HepG2 (cell line): ENCODE measurements around the gene ARIH2. TPM values are rescaled to one million over a fixed set of nuclear protein-coding genes. Genes with fewer than 3 reads are reported as not detected.

Experiments used
- ATAC-seq: fragments of 200-7000 bp; cut with Tn5 transposase; 3 replicates; pipeline ENCODE4 v1.9.1; 2020; ENCODE audit warnings: mild to moderate bottlenecking, moderate library complexity
- BruUV-seq: library from RNA; stranded (reverse); fragments of 400-500 nt; replicated peaks from 2 replicates; lab custom pipeline; 2021; lab: Mats Ljungman, UMichigan
- CTCF ChIA-PET: fragments of 300-600 bp; formaldehyde crosslinking; extraction: SDS; loops from one replicate; lab custom pipeline; 2021; ENCODE audit warnings: low total read pairs, inconsistent platforms, low intra/inter-chr PET ratio; lab: Yijun Ruan, JAX
- POLR2A ChIA-PET: fragments of 350-600 bp; sonication (Branson Sonifier 250); formaldehyde crosslinking; loops from one replicate; lab custom pipeline; 2020; ENCODE audit warnings: antibody characterized with exemption, inconsistent platforms; lab: Yijun Ruan, JAX
- DNase-seq: peaks from one replicate; pipeline ENCODE4 v3.0.0-alpha.2; 2015; ENCODE audit warnings: low spot score
- FAIRE-seq: peaks from 3 replicates; lab custom pipeline; 2011; peaks lifted over from hg19 to GRCh38; lab: Jason Lieb, UNC
- H2AFZ ChIP-seq: one replicate; pipeline ENCODE4 v1.6.1; 2011; ENCODE audit warnings: low read length, inconsistent platforms
- H3K27ac ChIP-seq: fragments of 300-600 bp; 3 replicates; pipeline ENCODE4 v1.8.0; 2011; ENCODE audit warnings: mixed run types, mild to moderate bottlenecking, mixed read lengths, low read length, inconsistent platforms; ENCODE audit not compliant: insufficient read depth; ENCODE audit errors: extremely low read length
- H3K27me3 ChIP-seq, 2 experiments: fragments of 200-600 bp in 1 of 2; 2 replicates in 1 of 2; 3 replicates in 1 of 2; pipeline versions ENCODE4 v1.6.0 to v1.8.0; 2011; ENCODE audit warnings: low read length in 2 of 2, mild to moderate bottlenecking in 2 of 2, moderate library complexity in 2 of 2, inconsistent platforms in 1 of 2; ENCODE audit not compliant: insufficient read depth in 2 of 2, control insufficient read depth in 1 of 2
- H3K36me3 ChIP-seq, 2 experiments: fragments of 200-600 bp in 1 of 2; replicated peaks in 1 of 2; 2 replicates in 1 of 2; 3 replicates in 1 of 2; pipeline versions ENCODE4 v1.5.1 to v1.8.0; 2011; ENCODE audit warnings: low read length in 2 of 2, inconsistent platforms in 1 of 2; ENCODE audit not compliant: insufficient read depth in 2 of 2, control insufficient read depth in 1 of 2
- H3K4me1 ChIP-seq: 2 replicates; pipeline ENCODE4 v1.5.1; 2012; ENCODE audit warnings: low read length, inconsistent platforms; ENCODE audit not compliant: insufficient read depth
- H3K4me2 ChIP-seq: 2 replicates; pipeline ENCODE4 v1.6.0; 2011; ENCODE audit warnings: low read depth, low read length, inconsistent platforms
- H3K4me3 ChIP-seq, 3 experiments: fragments of 200-600 bp in 1 of 3; sonication (generic), shearing (Covaris generic) in 1 of 3; replicated peaks in 1 of 3; 2 replicates each; pipeline ENCODE4 v1.5.1; 2011 to 2016; ENCODE audit warnings: low read length in 3 of 3, inconsistent platforms in 2 of 3, low read depth in 2 of 3, mild to moderate bottlenecking in 2 of 3, control low read depth in 1 of 3, mixed read lengths in 1 of 3; ENCODE audit not compliant: insufficient read depth in 1 of 3
- H3K79me2 ChIP-seq: one replicate; pipeline ENCODE4 v1.6.1; 2011; ENCODE audit warnings: low read length, inconsistent platforms; ENCODE audit not compliant: insufficient read depth
- H3K9ac ChIP-seq: 2 replicates; pipeline ENCODE4 v1.6.0; 2011; ENCODE audit warnings: mild to moderate bottlenecking, low read depth, low read length, inconsistent platforms; ENCODE audit not compliant: insufficient read depth
- H3K9me3 ChIP-seq: 2 replicates; pipeline ENCODE4 v1.5.1; 2012; ENCODE audit warnings: mild to moderate bottlenecking, low read length
- H4K20me1 ChIP-seq: 2 replicates; pipeline ENCODE4 v1.6.0; 2011; ENCODE audit warnings: inconsistent platforms, mild to moderate bottlenecking, low read length, moderate library complexity; ENCODE audit not compliant: insufficient read depth
- FOXK2 ChIP-seq: fragments of 450-650 bp; IDR thresholded peaks from 2 replicates; pipeline ENCODE4 v1.6.1; 2016
- GMEB1 ChIP-seq: sonication (generic); formaldehyde crosslinking; IDR thresholded peaks from 2 replicates; pipeline ENCODE4 v1.5.1; 2020; ENCODE audit warnings: missing genetic modification reagents, mild to moderate bottlenecking, borderline replicate concordance
- KAT8 ChIP-seq: IDR thresholded peaks from 2 replicates; pipeline ENCODE4 v1.6.1; 2016; ENCODE audit warnings: missing genetic modification reagents, missing compliant biosample characterization
- NFAT5 ChIP-seq: sonication (generic); formaldehyde crosslinking; IDR thresholded peaks from 2 replicates; pipeline ENCODE4 v1.4.0; 2020; ENCODE audit warnings: missing genetic modification reagents
- PHF5A ChIP-seq: IDR thresholded peaks from one replicate; pipeline ENCODE4 v1.6.1; 2018; ENCODE audit warnings: low read depth, missing genetic modification reagents; ENCODE audit not compliant: unreplicated experiment
- TEAD3 ChIP-seq: optimal IDR thresholded peaks from 2 replicates; pipeline ENCODE3; 2016; ENCODE audit warnings: borderline replicate concordance
- ZFX ChIP-seq: sonication (generic); formaldehyde crosslinking; IDR thresholded peaks from 2 replicates; pipeline ENCODE4 v1.4.0; 2020; ENCODE audit warnings: mild to moderate bottlenecking, low read depth, missing genetic modification reagents, moderate library complexity
- ZKSCAN5 ChIP-seq: sonication (generic); formaldehyde crosslinking; IDR thresholded peaks from 2 replicates; pipeline ENCODE4 v1.5.1; 2020; ENCODE audit warnings: mild to moderate bottlenecking, missing genetic modification reagents
- ZNF331 ChIP-seq: sonication (generic); formaldehyde crosslinking; IDR thresholded peaks from 2 replicates; pipeline ENCODE4 v1.4.0; 2020; ENCODE audit warnings: missing genetic modification reagents
- ZNF44 ChIP-seq: sonication (generic); formaldehyde crosslinking; IDR thresholded peaks from 2 replicates; pipeline ENCODE4 v1.5.1; 2020; ENCODE audit warnings: mild to moderate bottlenecking, missing genetic modification reagents
- ZNF652 ChIP-seq: IDR thresholded peaks from 2 replicates; pipeline ENCODE4 v1.6.1; 2016; ENCODE audit warnings: low read depth, borderline replicate concordance
- WGBS: methylation state at CpG from one replicate; pipeline ENCODE4 v1.1.6; 2017; ENCODE audit warnings: low lambda C conversion rate; 5-methylcytosine and 5-hydroxymethylcytosine counted together
- in situ Hi-C: cut with HindIII; loops from 2 replicates; pipeline ENCODE4 v1.10.0; 2017; ENCODE audit warnings: low pct_unique_long_range_greater_than_20kb; ENCODE audit not compliant: extremely low pct_ligation_motif_present
- intact Hi-C: fragments of 100-400 bp; cut with micrococcal nuclease; formaldehyde crosslinking; loops from one replicate; pipeline ENCODE4 v1.10.0; 2022; ENCODE audit not compliant: unreplicated experiment
- polyA plus RNA-seq, 8 experiments: library from polyadenylated mRNA; depleted of rRNA in 3 of 8; stranded (reverse) in 7 of 8; unstranded in 1 of 8; fragments of >200 nt; fragmentation: Illumina TruSeq in 4 of 8; extraction: Trizol in 4 of 8; gene quantifications; 2 replicates each; pipeline versions ENCODE4 v1.2.1 to v1.2.3, GENCODE V29; 2011 to 2016; ENCODE audit warnings: low read depth in 4 of 8, missing spikeins in 1 of 8, mixed read lengths in 1 of 8; ENCODE audit not compliant: insufficient read depth in 1 of 8
- total RNA-seq, 5 experiments: library from RNA; depleted of rRNA; stranded (reverse); fragments of >200 nt; fragmentation: Illumina TruSeq; extraction: Trizol; gene quantifications; 2 replicates each; pipeline ENCODE4 v1.2.3, GENCODE V29; 2016; ENCODE audit warnings: low read depth in 1 of 5

The ARIH2 gene
- total and polyA plus RNA-seq, 2 of the 13 experiments (the other 11 are each of a cell fraction or from before 2014, with no cell fraction given) = 64.8 to 83.3 TPM

- H4K20me1 ChIP-seq = no peaks in the 10 kb centered on the region
- no TSS peak for BruUV-seq
- in situ Hi-C loops = no loop called here
- FAIRE-seq (no peak), ATAC-seq (no peak), DNase-seq (no peak)
- TF ChIP-seq ZNF44 (no peak), ZFX (CRISPR knock-in tag) (no peak), FOXK2 (no peak), KAT8 (CRISPR knock-in tag) (no peak), PHF5A (CRISPR knock-in tag) (no peak), ZKSCAN5 (CRISPR knock-in tag) (no peak), ZNF331 (no peak), TEAD3 (CRISPR knock-in tag) (no peak)
- ChIA-PET POLR2A (no interaction called here), CTCF (no interaction called here)
- H3K4me2 ChIP-seq = no peak overlapping the region
- no peaks in the 10 kb centered on the region for H3K4me1 ChIP-seq
- H3K9me3 ChIP-seq = no peaks in the 10 kb centered on the region
- no peaks in the 10 kb centered on the region for H3K27me3 ChIP-seq
- no peak overlapping the region for H2AFZ ChIP-seq
- no peaks in the 10 kb centered on the region for H3K36me3 ChIP-seq
- WGBS = 93% methylated on average over 40 of the region's 40 CpGs
- intact Hi-C loops = no loop called here
- no peaks in the 10 kb centered on the region for H3K79me2 ChIP-seq
- H3K27ac ChIP-seq = no peak overlapping the region
- no peak overlapping the region for H3K9ac ChIP-seq
- H3K4me3 ChIP-seq = no peak overlapping the region
Measured at GRCh38 chr3:48990636-48991469, 72.2 kb downstream of the ARIH2 start.

GRCh38 chr3:48991851-48992545, 73.4 kb downstream of the ARIH2 start:
- Histone ChIP-seq H2AFZ (no peak overlapping the region), H3K9me3 (no peaks in the 10 kb centered on the region), H3K27ac (no peak overlapping the region), H3K4me2 (no peak overlapping the region), H3K9ac (no peak overlapping the region), H3K4me3 (no peak overlapping the region), H3K27me3 (no peaks in the 10 kb centered on the region), H3K36me3 (no peaks in the 10 kb centered on the region), H3K79me2 (no peaks in the 10 kb centered on the region), H4K20me1 (no peaks in the 10 kb centered on the region), H3K4me1 (peaks cover 3% of the 10 kb centered on the region)
- 74% methylated on average over 5 of the region's 5 CpGs for WGBS
- FAIRE-seq (no peak), DNase-seq (no peak), ATAC-seq (no peak)
- in situ Hi-C loops = no loop called here
- POLR2A ChIA-PET = no interaction called here
- CTCF ChIA-PET = no interaction called here
- intact Hi-C loops = no loop called here
- no TSS peak for BruUV-seq
- TF ChIP-seq NFAT5 (no peak), ZNF652 (no peak), GMEB1 (CRISPR knock-in tag) (no peak)
